NCI-H1417 (cell line): ENCODE measurements around the gene HSPH1.
A peak's percentile ranks its signal among the peaks of the same experiment; 100 is the strongest.
"Not testable (repeated sequence)": the region's sequence is repeated elsewhere in the genome, so short reads cannot be mapped to it uniquely, and the experiment has no call there.

Experiments
- DNase-seq, 3 experiments: peaks; one replicate each; lab custom pipeline; 2025; lab: John Stamatoyannopoulos, UW

Gene HSPH1

DNA sequence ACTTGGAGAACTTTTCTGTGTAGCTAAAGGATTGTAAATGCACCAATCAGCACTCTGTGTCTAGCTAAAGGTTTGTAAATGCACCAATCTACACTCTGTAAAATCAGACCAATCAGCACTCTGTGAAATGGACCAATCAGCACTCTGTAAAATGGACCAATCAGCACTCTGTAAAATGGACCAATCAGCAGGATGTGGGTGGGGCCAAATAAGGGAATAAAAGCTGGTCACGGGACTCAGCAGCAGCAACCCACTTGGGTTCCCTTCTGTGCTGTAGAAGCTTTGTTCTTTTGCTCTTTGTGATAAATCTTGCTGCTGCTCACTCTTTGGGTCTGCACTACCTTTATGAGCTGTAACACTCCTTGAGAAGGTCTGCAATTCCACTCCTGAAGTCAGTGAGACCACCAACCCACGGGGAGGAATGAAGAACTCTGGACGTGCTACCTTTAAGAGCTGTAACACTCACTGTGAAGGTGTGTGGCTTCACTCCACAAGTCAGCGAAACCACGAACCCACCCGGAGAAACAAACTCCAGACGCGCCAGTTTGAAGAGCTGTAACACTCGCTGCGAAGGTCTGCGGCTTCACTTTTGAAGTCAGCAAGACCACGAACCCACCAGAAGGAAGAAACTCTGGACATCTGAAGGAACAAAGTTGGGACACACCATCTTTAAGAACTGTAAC is 16.2 kb upstream of the HSPH1 start:
- DNase-seq = not testable (repeated sequence)

DNA sequence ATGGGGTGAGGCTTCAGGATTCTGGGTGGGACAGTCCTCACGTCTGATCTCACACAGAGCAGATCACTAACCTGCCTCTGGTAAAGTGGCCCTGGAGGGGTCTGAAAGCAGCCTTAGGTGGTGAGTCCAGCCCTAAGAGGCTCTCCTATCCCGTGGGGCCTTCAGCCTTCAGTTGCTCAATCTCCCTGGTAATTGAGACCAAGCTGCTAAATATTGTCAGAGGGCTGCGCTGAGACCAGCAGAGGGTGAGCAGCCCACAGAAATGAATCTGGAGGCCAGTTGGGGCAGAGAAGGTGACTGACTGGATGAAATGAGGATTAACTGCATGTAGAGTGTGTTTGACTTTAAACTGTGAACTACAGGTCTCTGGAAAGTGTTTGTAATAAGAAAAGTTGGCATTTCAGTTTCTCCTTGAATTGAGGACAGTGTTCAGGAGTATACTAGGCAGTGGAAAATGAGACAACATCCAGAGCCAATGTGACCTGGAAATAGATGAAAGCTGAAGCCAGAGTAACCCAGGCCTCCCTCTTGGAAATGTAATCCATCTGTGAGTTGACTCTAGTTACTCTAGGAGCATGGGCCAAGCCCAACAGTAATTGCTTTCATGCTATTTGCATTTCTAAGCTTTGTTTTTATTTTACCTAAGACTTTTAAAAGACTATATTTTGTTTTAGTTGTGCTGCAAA is 14.3 kb upstream of the HSPH1 start:
- no peak for DNase-seq

DNA sequence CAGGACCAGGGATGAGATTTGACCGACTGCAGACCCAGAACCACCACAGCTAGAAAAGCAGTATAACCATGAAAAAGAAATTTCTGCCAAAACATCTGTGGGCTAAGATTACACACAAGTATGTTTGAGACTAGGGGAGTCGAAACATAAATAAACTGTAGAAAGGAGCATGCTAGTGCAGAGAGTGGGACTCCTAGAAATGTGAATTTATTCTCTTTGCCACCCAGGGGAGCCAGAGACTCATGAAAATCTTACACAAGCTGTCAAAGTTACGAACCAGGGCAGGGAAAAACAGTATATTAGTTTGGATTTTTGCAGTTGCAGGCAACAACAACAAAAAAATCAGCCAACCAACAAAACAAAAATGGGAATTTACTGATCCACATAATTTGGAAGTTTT is 12.3 kb upstream of the HSPH1 start:
- no peak for DNase-seq

DNA sequence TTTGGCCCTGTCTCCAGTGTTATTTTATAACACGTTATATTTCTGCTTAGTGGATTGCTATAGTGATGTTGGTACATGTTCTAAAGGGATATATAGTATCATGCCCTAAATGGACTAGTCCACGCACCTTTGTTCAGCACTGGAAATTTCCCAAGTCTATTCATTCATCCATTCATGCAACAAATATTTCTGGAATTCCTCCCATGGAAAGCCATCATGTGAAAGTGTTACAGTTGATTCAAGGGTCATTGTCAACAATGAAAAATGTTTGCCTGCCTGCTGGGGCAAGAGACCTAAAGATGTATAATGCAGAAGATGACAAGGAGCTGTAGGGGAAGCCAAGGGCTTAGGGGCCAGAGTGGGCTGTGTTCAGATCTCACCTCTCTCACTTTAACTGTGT is 10.8 kb upstream of the HSPH1 start:
- DNase-seq = no peak

DNA sequence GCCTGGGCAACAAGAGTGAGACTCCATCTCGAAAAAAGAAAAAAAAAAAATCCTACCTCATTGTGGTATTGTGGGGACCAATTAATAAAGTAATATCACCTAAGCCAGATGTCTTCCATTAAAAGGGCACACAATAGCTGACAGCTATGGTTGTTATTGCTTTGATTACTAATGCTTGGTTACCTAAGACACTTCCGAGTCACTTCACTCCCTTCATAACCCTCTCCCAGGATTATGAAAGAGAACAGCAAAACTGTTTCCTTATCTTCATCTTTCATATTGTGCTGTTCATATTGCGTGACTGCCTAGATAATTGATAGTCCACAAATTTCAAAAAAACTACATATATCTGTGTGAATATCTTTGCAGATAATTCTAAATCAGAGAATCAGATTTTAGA is 10.3 kb upstream of the HSPH1 start:
- DNase-seq = no peak

DNA sequence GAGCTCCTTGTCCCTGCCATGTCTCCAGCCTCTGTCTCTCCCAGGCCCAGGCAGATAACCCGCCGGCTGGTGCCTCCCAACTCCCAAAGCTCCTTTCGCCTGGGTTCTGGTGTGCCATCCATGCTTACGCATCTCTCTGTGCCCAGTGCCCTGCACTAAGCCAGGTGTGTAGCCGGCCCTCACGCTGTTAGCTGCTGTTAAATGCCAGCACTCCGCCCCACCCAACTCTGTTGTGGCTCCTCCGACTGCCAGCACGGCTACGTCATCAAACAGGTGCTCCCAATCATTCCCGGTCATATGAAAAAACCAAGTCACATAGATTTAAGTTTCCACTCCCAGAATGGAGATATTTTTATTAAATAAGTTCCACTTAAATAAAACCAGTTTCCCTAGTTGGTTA is 7.0 kb upstream of the HSPH1 start:
- DNase-seq = no peak

DNA sequence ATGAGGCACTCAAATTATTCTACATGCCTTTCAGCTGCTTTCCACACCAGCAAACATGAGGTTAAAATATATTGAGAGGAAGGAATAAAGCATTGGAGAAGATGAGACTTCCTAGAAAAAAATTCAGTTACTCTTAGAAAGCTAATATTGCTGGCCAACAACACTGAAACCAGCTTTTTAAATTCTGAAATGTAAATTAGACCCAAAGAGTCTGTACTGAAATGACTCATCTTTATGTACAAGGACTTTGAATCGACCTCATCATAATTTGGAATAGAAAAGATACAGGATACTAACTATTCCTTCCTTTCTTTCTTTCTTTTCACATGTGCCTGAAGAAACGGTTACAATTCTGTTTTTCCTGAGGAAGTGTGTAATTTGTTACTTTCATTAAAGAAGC is 6.5 kb upstream of the HSPH1 start:
- DNase-seq = no peak

DNA sequence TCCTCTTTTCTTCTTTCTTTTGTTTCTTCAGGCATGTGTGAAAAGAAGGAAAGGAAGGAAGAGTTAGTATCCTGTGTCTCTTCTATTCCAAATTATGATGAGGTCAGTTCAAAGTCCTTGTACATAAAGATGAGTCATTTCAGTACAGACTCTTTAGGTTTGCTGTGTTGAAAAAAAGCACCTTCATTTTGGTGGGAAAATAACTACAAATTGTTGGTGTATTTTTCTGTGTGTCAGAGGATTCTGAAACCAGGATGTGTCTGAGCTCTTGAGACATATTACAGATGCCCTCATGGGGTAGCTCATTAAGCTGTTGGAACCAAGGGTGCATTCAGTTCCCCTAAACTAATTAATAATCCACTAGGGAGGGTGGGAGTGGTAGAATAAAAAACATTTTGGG is 5.8 kb upstream of the HSPH1 start:
- no peak for DNase-seq

DNA sequence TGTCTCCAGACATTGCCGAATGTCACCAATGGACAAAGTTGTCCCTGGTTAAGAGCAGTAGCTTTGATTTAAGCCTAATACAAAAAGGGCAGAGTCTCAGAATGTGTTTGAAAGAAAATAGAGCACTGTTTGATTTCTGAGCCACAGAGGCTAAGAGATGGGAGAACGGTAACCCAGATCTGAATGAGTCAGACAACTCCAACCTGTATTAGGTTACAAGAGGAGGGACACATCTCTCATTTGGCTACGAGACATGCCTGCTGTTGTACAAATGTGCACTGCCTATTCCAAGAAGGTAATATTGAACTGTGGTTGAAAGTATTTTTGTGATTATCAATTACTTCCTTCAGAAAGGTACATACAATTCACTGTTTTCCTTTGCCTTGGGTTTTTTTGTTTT is 4.9 kb upstream of the HSPH1 start:
- no peak for DNase-seq

DNA sequence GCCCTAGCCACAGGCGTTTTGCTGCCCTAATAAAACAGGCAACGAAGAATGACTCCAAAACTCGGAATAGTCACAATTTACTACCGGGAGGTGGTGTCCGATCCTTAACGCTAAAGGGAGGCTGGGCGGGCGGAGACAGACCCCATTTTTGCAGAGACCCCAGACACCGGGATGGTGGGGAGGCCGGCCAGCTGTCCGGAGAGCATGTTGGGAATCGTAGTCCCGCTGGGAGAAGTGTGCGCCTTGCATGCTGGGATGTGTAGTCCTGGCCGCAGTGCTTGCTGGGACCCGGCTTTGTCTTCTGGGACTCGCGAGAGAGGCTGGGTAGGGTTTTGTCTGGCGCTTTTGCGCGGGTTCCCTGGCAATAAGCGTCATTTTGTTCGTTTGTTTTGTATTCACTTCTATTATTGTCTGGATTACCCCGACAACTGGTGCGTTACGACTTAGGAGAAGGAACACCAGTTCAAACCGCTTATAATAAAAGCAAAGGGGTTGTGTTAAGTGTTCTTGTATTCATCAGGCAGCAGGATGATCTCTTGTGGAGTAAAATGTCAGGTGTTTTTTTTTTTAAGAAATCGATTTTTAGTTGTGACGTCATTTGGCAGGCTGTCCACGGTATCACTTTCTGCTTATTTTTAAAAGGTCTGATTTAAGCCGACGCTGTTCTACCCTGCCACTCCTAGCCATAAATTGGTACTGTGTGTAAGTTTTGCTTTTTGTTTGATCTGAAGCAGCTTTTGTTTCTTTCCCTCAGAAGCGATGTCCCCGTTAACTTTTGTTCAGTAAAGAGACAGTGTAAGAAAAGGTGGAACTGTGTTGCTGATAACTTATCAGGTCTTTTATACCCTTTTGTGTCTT is 676 bp upstream of the HSPH1 start:
- peak; percentile 90 to 98 (median 95) for DNase-seq

DNA sequence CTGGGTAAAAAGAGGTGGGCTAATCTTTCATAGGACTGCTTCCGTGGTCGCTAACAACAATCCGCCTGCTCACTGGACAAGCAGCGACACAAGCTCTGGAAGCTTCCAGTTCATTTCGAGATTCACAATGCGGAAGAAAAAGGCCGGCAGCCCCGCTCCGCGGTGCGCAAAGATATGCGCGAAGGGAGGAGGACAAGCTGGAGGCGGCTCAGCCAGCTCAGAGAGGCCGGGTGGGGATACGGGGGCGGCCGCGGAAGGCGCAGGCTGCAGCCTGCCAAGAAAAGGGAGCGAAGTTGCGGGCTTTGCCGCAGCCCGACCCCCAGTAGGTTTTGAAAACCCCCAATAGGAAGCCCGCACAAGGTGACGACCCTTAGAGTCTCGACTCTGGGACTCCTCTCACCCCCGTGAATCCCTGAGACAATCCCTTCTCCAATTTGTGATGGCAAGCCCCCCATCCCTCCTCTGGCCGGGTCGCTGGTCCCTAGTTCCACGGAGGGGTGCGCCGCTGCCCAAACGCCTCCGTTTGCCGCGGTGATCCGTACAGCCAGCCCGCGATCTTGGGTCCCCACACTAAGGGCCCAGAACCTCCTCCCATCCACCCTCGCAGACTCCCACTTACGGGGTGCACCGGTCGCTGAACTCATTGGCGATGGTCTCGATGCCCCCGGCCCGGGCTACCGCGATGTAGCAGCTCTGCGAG is 697 bp downstream of the HSPH1 start:
- DNase-seq = peak; percentile 15 to 66 (median 36)

DNA sequence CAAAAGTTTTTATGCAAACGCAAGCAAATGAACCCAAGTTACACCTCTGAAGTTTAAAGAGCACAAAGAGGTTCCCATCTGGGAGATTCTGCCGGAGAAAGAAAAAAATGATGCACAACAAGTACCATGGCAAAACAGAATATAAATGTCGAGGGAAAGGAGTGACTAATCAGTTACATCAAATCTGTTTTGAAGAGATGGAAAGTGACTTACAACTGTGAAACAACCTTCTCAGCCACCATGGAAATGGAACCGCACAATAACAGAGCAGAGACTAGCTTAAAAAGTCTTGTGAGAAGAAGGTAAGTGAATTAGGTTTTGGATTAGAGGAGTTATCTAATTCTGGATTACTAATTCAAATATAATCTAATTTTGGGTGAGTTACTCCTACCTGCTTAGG is 2.4 kb downstream of the HSPH1 start:
- no peak for DNase-seq

DNA sequence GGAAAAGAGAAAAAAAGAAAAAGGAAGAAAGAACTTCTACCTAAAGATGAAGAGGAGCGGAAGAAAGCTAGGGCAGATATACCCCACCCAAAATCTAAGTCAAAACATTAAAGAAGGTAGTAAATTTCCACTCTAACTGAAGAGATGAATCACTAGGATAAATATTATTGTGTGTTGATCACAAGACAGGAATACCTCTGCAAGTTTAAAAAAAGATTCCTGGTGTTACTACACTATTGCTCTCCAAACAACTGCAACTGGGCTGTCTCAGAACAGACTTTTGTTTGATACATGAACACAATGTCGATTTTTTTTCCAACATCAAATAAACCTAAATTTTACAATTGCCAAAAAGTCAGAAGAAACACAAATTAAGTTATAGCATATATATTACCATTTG is 6.8 kb downstream of the HSPH1 start:
- DNase-seq = no peak

DNA sequence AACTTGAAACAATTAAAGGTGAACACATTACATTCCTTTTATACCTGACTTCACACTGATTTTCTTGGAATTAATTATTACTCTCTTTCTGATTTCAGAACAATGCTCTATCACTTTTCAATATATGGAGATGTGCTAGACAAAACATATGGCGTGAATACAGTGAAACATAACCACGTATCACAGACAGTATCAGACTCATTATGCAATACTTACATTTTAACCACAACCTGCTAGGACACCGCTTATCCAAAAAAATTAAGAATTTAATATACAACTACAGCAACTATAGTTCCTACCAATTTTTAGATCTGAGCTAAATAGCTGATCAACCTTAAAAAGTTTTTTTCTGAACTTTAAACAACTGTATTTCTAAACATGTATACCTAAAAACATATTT is 9.9 kb downstream of the HSPH1 start:
- DNase-seq = no peak

DNA sequence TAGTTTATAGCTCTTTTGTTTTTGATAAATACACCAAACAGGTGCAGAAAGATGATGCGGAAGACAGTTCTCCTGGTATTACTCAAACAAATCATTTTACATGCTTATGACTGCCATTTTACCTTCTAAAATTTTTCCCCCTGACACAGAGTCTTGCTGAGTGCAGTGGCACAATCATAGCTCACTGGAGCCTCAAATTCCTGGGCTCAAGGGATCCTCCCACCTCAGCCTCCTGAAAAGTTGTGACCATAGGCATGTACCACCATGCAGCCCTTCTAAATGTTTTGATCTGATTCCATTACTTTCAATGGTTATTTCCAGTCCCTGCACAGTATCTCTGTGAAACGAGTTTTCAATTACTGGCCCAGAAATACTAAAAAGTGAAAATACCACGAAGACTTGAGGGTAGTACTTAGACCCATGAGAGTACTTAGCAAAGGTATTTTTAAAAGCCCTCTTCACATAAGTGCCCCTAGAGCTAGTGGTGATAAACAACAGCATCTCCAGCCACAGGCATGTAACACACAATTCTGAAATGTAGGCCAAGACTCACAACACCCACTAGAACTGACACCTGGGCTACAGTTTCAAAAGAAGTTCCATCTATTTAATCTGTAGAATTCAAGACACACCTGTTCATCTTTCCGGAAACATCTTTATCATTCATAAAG is 11.3 kb downstream of the HSPH1 start:
- DNase-seq = peak in 1 of 3 experiments; percentile 43

DNA sequence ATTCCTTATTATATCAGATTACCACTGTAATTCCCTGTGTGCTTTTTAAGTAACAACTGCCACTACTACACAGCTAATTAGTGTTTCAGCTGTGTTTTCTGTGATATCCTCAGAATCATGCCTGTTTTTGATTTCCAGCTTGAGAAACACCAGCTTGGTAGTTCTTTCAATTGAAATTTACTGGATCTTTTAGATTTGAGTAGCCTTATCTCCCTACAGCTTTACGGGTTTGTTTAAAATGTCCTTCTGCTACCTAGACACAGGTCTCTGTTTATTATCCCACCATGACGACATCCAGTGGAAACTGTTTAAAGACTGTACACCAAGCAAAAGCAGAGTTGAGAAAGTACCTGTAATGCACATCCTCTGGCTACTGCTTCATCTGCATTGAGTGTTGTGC is 12.1 kb downstream of the HSPH1 start:
- no peak for DNase-seq

DNA sequence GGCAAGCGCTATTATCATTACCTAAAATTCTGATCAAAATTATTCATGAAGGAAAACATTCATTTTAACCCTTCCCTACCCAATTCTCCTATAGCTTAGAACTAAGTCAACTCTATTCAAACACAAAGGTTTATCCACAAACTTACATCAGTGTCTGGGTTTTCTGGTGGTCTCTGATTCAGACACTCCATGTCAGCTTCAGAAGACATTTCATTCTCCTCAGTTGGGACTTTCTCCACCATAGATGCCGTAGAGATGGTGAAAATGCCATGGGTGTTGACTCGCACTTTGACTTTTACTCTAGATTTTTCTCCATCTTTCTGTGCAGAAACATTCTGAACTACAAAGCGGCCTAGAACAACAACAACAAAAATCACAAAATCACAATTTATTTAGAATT is 16.3 kb downstream of the HSPH1 start:
- no peak for DNase-seq

DNA sequence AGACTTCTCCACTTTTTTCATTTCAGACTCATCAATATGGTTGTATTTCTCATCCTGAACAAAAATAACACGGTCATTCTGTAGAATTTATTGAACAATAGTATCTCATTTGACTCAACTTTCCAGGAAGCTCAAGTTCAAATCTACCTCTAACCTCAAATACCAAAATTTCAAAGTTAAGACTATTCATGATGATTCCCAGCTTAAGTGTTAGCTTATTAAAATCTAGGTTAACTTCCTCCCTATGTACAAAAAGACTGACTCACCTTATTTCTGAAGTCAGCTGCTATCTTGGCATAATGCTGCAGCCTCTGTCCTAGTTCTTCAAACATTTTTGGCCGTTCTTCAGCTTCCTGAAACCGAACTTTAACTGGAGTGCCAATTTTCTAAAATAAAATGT is 23.2 kb downstream of the HSPH1 start:
- DNase-seq = no peak

DNA sequence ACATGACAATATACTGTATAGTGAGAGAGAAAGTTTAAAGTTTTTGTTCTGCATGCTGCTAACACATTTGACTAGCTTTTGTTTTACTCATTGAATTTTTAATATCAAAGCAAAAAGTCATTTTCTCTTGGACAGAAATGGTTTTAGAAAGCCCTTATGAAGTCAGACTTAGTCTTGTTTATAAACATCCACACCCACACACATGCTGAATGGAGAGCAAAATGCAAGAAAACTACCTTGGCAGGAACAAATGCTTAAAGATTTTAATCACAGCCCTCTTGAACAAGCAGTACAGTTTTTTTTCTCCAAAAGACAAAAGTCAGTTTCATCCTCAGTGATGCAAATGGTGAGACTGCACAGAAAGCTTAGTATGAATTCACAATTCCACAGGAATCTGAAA is 25.0 kb downstream of the HSPH1 start:
- DNase-seq = no peak

DNA sequence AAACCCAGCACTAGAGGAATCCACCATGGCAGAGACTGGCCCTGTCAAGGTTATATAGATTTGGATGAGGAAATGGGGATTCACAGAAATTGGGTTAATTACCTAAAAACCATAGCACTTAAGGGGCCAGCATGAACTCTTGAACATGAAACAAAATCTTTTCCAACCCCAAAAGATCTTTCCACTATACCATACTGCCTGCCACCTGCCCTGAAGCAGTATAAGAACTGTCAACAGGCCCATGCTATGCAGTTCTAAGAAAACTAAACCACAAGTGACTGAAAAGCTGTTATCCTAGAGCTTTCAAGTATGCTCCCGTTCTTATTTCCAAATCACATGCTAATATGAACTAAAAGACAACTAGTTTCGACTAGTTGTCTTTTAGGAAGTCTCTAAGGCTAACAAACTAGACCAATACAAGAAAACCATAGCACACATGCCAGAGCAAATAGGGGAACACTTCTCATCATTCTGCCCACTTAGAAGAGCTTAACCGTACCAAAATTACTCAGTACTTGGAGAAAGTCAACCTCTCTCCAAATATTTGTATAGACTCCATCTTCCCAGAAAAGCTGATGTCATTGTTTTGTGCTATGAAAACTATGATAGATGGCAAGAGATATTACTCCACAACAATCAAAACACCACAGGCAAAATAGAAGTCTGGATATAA is 27.5 kb downstream of the HSPH1 start:
- DNase-seq = no peak

DNA sequence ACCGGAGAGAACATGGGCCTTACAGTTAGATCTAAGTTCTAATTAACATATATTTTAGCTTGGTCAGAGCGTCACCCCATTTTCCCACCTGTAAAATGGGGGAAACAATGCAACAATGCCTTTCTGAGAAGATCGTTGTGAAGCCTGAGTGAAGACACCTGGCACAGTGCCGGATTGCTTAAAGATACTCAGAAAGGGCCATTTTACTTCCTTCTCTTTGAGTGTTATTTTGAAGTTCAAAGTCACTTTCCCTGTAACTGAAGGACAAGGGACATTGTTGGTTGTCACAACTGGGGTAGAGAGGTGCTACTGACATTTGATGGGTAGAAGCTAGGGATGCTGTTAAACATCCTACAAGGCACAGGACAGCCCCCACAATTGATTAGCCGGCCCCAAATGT is 28.1 kb downstream of the HSPH1 start:
- no peak for DNase-seq
